H9 (cell line): ENCODE results near the gene PPP2R5E. TPM values are rescaled to one million over a fixed set of nuclear protein-coding genes. Genes with fewer than 3 reads are reported as not detected.

ENCODE experiments used
- DNase-seq: peaks from one replicate; pipeline ENCODE4 v3.0.0-alpha.2; 2017
- H2AFZ ChIP-seq: one replicate; pipeline ENCODE4 v1.6.1; 2013; ENCODE audit warnings: mild to moderate bottlenecking, low read length, control low read depth, moderate library complexity
- H2AK5ac ChIP-seq: 2 replicates; pipeline ENCODE4 v1.6.1; 2013; ENCODE audit warnings: low read length, control low read depth, mixed read lengths; ENCODE audit not compliant: insufficient read length
- H2BK120ac ChIP-seq: one replicate; pipeline ENCODE4 v1.6.1; 2013; ENCODE audit warnings: low read depth, mild to moderate bottlenecking, low read length, control low read depth, inconsistent platforms; ENCODE audit not compliant: poor library complexity, severe bottlenecking
- H2BK12ac ChIP-seq: 2 replicates; pipeline ENCODE4 v1.6.1; 2013; ENCODE audit warnings: low read length, control low read depth, mixed read lengths, low read depth; ENCODE audit not compliant: insufficient read length
- H2BK15ac ChIP-seq: 2 replicates; pipeline ENCODE4 v1.6.1; 2013; ENCODE audit warnings: low read depth, low read length, control low read depth
- H2BK20ac ChIP-seq: one replicate; pipeline ENCODE4 v1.6.1; 2013; ENCODE audit warnings: low read depth, mild to moderate bottlenecking, low read length, control low read depth, inconsistent platforms; ENCODE audit not compliant: poor library complexity, severe bottlenecking
- H2BK5ac ChIP-seq: 2 replicates; pipeline ENCODE4 v1.6.1; 2013; ENCODE audit warnings: low read length, control low read depth, mixed read lengths; ENCODE audit not compliant: insufficient read length
- H3K14ac ChIP-seq: 2 replicates; pipeline ENCODE4 v1.6.1; 2013; ENCODE audit warnings: low read length, control low read depth; ENCODE audit not compliant: insufficient read depth
- H3K18ac ChIP-seq: 2 replicates; pipeline ENCODE4 v1.6.1; 2013; ENCODE audit warnings: low read depth, mild to moderate bottlenecking, mixed read lengths, low read length, control low read depth; ENCODE audit not compliant: insufficient read length
- H3K23ac ChIP-seq: 2 replicates; pipeline ENCODE4 v1.6.1; 2013; ENCODE audit warnings: low read length, control low read depth, mixed read lengths, low read depth; ENCODE audit not compliant: insufficient read length
- H3K23me2 ChIP-seq: 2 replicates; pipeline ENCODE4 v1.6.1; 2013; ENCODE audit warnings: low read depth, mild to moderate bottlenecking, mixed read lengths, low read length, control low read depth; ENCODE audit not compliant: insufficient read length, poor library complexity, severe bottlenecking
- H3K27ac ChIP-seq: 2 replicates; pipeline ENCODE4 v1.5.1; 2013; ENCODE audit warnings: low read length, control low read depth, mixed read lengths, low read depth; ENCODE audit not compliant: insufficient read length
- H3K27me3 ChIP-seq: 2 replicates; pipeline ENCODE4 v1.6.1; 2013; ENCODE audit warnings: low read length, control low read depth, inconsistent platforms; ENCODE audit not compliant: insufficient read depth
- H3K4ac ChIP-seq: 2 replicates; pipeline ENCODE4 v1.6.1; 2013; ENCODE audit warnings: low read depth, mild to moderate bottlenecking, control low read depth, inconsistent platforms, low read length, moderate library complexity
- H3K4me1 ChIP-seq: 2 replicates; pipeline ENCODE4 v1.6.1; 2013; ENCODE audit warnings: low read length, control low read depth, inconsistent platforms; ENCODE audit not compliant: insufficient read depth
- H3K4me2 ChIP-seq: 2 replicates; pipeline ENCODE4 v1.6.1; 2013; ENCODE audit warnings: low read length, control low read depth, mixed read lengths; ENCODE audit not compliant: insufficient read length, insufficient read depth
- H3K56ac ChIP-seq: 2 replicates; pipeline ENCODE4 v1.6.1; 2013; ENCODE audit warnings: low read depth, mild to moderate bottlenecking, mixed read lengths, low read length, control low read depth; ENCODE audit not compliant: insufficient read length
- H3K79me1 ChIP-seq: 2 replicates; pipeline ENCODE4 v1.6.1; 2013; ENCODE audit warnings: low read depth, mild to moderate bottlenecking, moderate library complexity, low read length, control low read depth, inconsistent platforms; ENCODE audit not compliant: insufficient read depth, poor library complexity, severe bottlenecking
- H3K79me2 ChIP-seq: 2 replicates; pipeline ENCODE4 v1.6.1; 2013; ENCODE audit warnings: low read length, control low read depth, inconsistent platforms; ENCODE audit not compliant: insufficient read depth
- H3K9ac ChIP-seq: 2 replicates; pipeline ENCODE4 v1.6.1; 2013; ENCODE audit warnings: low read length, control low read depth, mixed read lengths; ENCODE audit not compliant: insufficient read length; ENCODE audit errors: extremely low read depth
- H3K9me3 ChIP-seq: one replicate; pipeline ENCODE4 v1.6.1; 2013; ENCODE audit warnings: low read depth, low read length, inconsistent platforms; ENCODE audit not compliant: control insufficient read depth
- H3T11ph ChIP-seq: one replicate; pipeline ENCODE4 v1.6.1; 2013; ENCODE audit warnings: mild to moderate bottlenecking, low read length, control low read depth, inconsistent platforms
- H4K20me1 ChIP-seq: one replicate; pipeline ENCODE4 v1.6.1; 2013; ENCODE audit not compliant: control insufficient read depth, insufficient read length, insufficient read depth
- H4K5ac ChIP-seq: 2 replicates; pipeline ENCODE4 v1.6.1; 2013; ENCODE audit warnings: low read depth, mild to moderate bottlenecking, mixed read lengths, low read length, control low read depth; ENCODE audit not compliant: insufficient read length
- H4K8ac ChIP-seq: replicated peaks from 2 replicates; pipeline ENCODE4 v1.6.1; 2013; ENCODE audit warnings: low read length, control low read depth, mixed read lengths, low read depth; ENCODE audit not compliant: insufficient read length
- H4K91ac ChIP-seq: 2 replicates; pipeline ENCODE4 v1.6.1; 2013; ENCODE audit warnings: low read depth, mild to moderate bottlenecking, moderate library complexity, mixed read lengths, low read length, control low read depth; ENCODE audit not compliant: insufficient read length
- H3K27ac Mint-ChIP-seq, 3 experiments: 2 replicates in 2 of 3; 3 replicates in 1 of 3; pipeline ENCODE4 v1.8.0; 2020 to 2021; ENCODE audit warnings: mixed read lengths in 3 of 3, mild to moderate bottlenecking in 1 of 3, moderate library complexity in 1 of 3
- H3K27me3 Mint-ChIP-seq: 2 replicates; pipeline ENCODE4 v1.8.0; 2021; ENCODE audit warnings: low read depth, mild to moderate bottlenecking, moderate library complexity, mixed read lengths
- H3K36me3 Mint-ChIP-seq, 3 experiments: 2 replicates in 2 of 3; 3 replicates in 1 of 3; pipeline ENCODE4 v1.8.0; 2020 to 2021; ENCODE audit warnings: low read depth in 3 of 3, mixed read lengths in 3 of 3; ENCODE audit not compliant: insufficient read depth in 1 of 3
- H3K4me1 Mint-ChIP-seq, 2 experiments: 2 replicates each; pipeline ENCODE4 v1.8.0; 2020; ENCODE audit warnings: mixed read lengths in 2 of 2
- H3K4me3 Mint-ChIP-seq, 2 experiments: 2 replicates in 1 of 2; 3 replicates in 1 of 2; pipeline ENCODE4 v1.8.0; 2020 to 2021; ENCODE audit warnings: mild to moderate bottlenecking in 2 of 2, mixed read lengths in 2 of 2, moderate library complexity in 1 of 2
- H3K9me3 Mint-ChIP-seq, 2 experiments: 2 replicates in 1 of 2; 3 replicates in 1 of 2; pipeline ENCODE4 v1.8.0; 2020; ENCODE audit warnings: mild to moderate bottlenecking in 2 of 2, mixed read lengths in 2 of 2, moderate library complexity in 1 of 2
- CTCF ChIP-seq: fragments of 200-600 bp; sonication (generic); conservative IDR thresholded peaks from 3 replicates; pipeline ENCODE4 v1.8.0; 2021; ENCODE audit warnings: antibody characterized with exemption, mild to moderate bottlenecking
- WGBS: extraction: QIAGEN DNeasy Blood & Tissue Kit; methylation state at CpG from one replicate; pipeline ENCODE4 v1.1.7; 2013; ENCODE audit warnings: missing lambda C conversion rate, low lambda C conversion rate, mixed read lengths; ENCODE audit not compliant: insufficient read length; ENCODE audit errors: extremely low coverage; 5-methylcytosine and 5-hydroxymethylcytosine counted together
- total RNA-seq: library from RNA; stranded (reverse); gene quantifications from 2 replicates; pipeline ENCODE4 v1.2.1, GENCODE V29; 2021

PPP2R5E gene
- total RNA-seq, 1 experiment from 2014 or later = 65.8 TPM

- H3K79me2 ChIP-seq = 0 out of 2 replicates have a peak, but pooled peaks cover 3% of the 10 kb centered on the region
These were observed 65.2 kb downstream of the PPP2R5E start for GRCh38 chr14:63478010-63478409.

More at GRCh38 chr14:63478010-63478409, 65.2 kb downstream of the PPP2R5E start:
- peaks cover 2% of the 10 kb centered on the region for H3K23me2 ChIP-seq
- H3K27ac Mint-ChIP-seq = no peak overlapping the region
- no peak overlapping the region for H3K18ac ChIP-seq
- H2AFZ ChIP-seq = no peak overlapping the region
- H3K4me1 ChIP-seq = no peaks in the 10 kb centered on the region; the same call in 1 of the 2 replicates
- H3T11ph ChIP-seq = no peak overlapping the region
- H3K23ac ChIP-seq = no peak overlapping the region
- peaks cover 5% of the 10 kb centered on the region for H3K79me1 ChIP-seq
- H3K56ac ChIP-seq = no peak overlapping the region
- no peak overlapping the region for H3K4me2 ChIP-seq
- peaks cover 0 to 4% (median 0%) of the 10 kb centered on the region in 3 experiments; a peak in 1 of 7 replicates for H3K36me3 Mint-ChIP-seq
- H4K91ac ChIP-seq = no peak overlapping the region
- no peak overlapping the region for H2AK5ac ChIP-seq
- no peak overlapping the region for H3K4me3 Mint-ChIP-seq
- WGBS = no CpG with 5 or more reads among the region's 2 CpGs
- H2BK20ac ChIP-seq = no peak overlapping the region
- H3K9me3 ChIP-seq = no peaks in the 10 kb centered on the region
- H2BK5ac ChIP-seq = no peak overlapping the region
- H3K9me3 Mint-ChIP-seq = no peaks in the 10 kb centered on the region
- no peaks in the 10 kb centered on the region for H3K27me3 Mint-ChIP-seq
- no peak overlapping the region for H2BK15ac ChIP-seq
- no peak overlapping the region for H4K5ac ChIP-seq
- H2BK120ac ChIP-seq = no peak overlapping the region
- no peak overlapping the region for H3K14ac ChIP-seq
- DNase-seq = no peak
- H4K20me1 ChIP-seq = no peaks in the 10 kb centered on the region
- H4K8ac ChIP-seq = no peak overlapping the region
- no peak overlapping the region for H2BK12ac ChIP-seq
- H3K9ac ChIP-seq = no peak overlapping the region
- H3K4me1 Mint-ChIP-seq = peaks cover 8 to 12% of the 10 kb centered on the region in 2 experiments
- no peak for TF ChIP-seq CTCF
- H3K27ac ChIP-seq = no peak overlapping the region
- no peaks in the 10 kb centered on the region for H3K27me3 ChIP-seq
- no peak overlapping the region for H3K4ac ChIP-seq
